Measurements from ENCODE around the gene BRIX1. TPM values are rescaled to one million over a fixed set of nuclear protein-coding genes. Genes with fewer than 3 reads are reported as not detected.

Gene BRIX1
- total and polyA plus RNA-seq, 2 of the 4 experiments (the other 2 are of a cell fraction): 15.1 to 26.1 TPM

DNA sequence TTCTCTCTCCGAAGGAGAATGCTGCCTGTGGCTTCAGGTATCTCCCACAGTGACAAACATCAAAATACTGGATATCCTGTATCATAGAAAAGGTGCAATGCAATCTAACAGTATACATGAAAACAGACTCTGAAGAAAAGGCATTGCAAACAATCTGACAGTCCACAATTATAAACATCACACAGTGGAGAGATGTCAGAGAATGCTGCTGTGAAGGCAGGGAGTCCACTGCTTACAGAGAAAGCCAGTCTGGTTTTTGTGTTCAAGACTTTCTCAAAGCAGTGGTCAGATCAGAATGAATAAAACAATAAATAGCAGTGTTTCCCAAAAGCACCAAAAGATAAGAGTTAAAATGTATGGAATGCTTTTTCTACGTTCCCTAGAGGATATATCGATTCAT lies 47.9 kb upstream of the BRIX1 start:
- Histone ChIP-seq H3K4me2 (ENCODE audit: low read depth, low read length) (no peak overlapping the region), H2BK15ac (ENCODE audit: low read depth, low read length) (no peak overlapping the region), H3K27ac (ENCODE audit: insufficient read depth, low read length) (no peak overlapping the region), H2BK20ac (ENCODE audit: low read depth, low read length) (no peak overlapping the region), H2AK5ac (ENCODE audit: low read depth, low read length) (no peak overlapping the region), H3K27me3 (ENCODE audit: control insufficient read depth, insufficient read depth, low read length) (no peaks in the 10 kb centered on the region; the same call in 1 of the 2 replicates), H4K8ac (ENCODE audit: low read depth in 2 of 2, low read length in 2 of 2) (no peak overlapping the region), H3K23ac (ENCODE audit: low read depth, low read length) (no peak overlapping the region), H2BK120ac (ENCODE audit: low read depth, low read length) (no peak overlapping the region), H3K36me3 (ENCODE audit: control insufficient read depth, insufficient read depth, low read length) (no peaks in the 10 kb centered on the region), H4K5ac (ENCODE audit: low read depth, low read length) (no peak overlapping the region), H3K56ac (ENCODE audit: extremely low read depth, insufficient read depth, low read length) (no peak overlapping the region), H3K18ac (ENCODE audit: low read depth, low read length) (no peak overlapping the region), H3K9ac (ENCODE audit: low read depth, low read length) (no peak overlapping the region), H3K14ac (replicated peaks; ENCODE audit: low read depth, low read length) (no peak overlapping the region), H4K20me1 (ENCODE audit: insufficient read depth, low read length) (no peaks in the 10 kb centered on the region), H2AK9ac (replicated peaks; ENCODE audit: low read depth, low read length, poor library complexity) (no peak overlapping the region), H3K9me3 (ENCODE audit: control insufficient read depth, insufficient read depth, low read length) (no peaks in the 10 kb centered on the region), H2BK5ac (ENCODE audit: low read depth, low read length, poor library complexity, severe bottlenecking) (no peak overlapping the region), H3K4me3 (ENCODE audit: insufficient read depth, low read depth, low read length) (no peak overlapping the region), H3K9me1 (ENCODE audit: insufficient read depth, low read length) (no peaks in the 10 kb centered on the region), H3K4me1 (ENCODE audit: control insufficient read depth, insufficient read depth, low read length) (no peaks in the 10 kb centered on the region), H4K91ac (ENCODE audit: insufficient read depth, low read depth, low read length) (no peak overlapping the region), H2AFZ (replicated peaks; ENCODE audit: low read length, poor library complexity) (no peak overlapping the region), H3K4ac (ENCODE audit: low read depth, low read length) (no peak overlapping the region), H3K79me1 (ENCODE audit: low read depth in 1 of 2, low read length in 2 of 2) (no peaks in the 10 kb centered on the region)
- intact Hi-C loops (cut with micrococcal nuclease) (no loop called here), in situ Hi-C loops (cut with MboI; ENCODE audit: low sequenced_read_pairs) (no loop called here), dilution Hi-C loops (cut with HindIII; ENCODE audit: low sequenced_read_pairs, unreplicated experiment) (no loop called here)
- ChIA-PET POLR2A (ENCODE audit: unreplicated experiment) (no interaction called here), CTCF (no interaction called here)
- no TSS peak for BruUV-seq (replicated peaks)
- WGBS, 2 experiments (ENCODE audit: extremely low coverage in 2 of 2, insufficient read length in 1 of 2): no CpG with 5 or more reads among the region's 3 CpGs
- DNase-seq: no peak
- TF ChIP-seq SMC3 (IDR thresholded peaks at IDR 0.05; ENCODE audit: low read depth, low read length) (no peak), BHLHE40 (IDR thresholded peaks at IDR 0.05; ENCODE audit: low read depth, low read length) (no peak), MXI1 (IDR thresholded peaks at IDR 0.05; ENCODE audit: borderline replicate concordance, low read depth, low read length) (no peak), CEBPB (IDR thresholded peaks at IDR 0.05; ENCODE audit: low read depth, low read length) (no peak), FOS (IDR thresholded peaks at IDR 0.05; ENCODE audit: low read depth, low read length) (no peak), RFX5 (IDR thresholded peaks at IDR 0.05; ENCODE audit: low read depth, low read length) (no peak), CHD1 (IDR thresholded peaks at IDR 0.05; ENCODE audit: low read depth, low read length) (no peak), RAD21 (IDR thresholded peaks at IDR 0.05; ENCODE audit: low read length) (no peak)
- TF ChIP-seq, protein P1, sequence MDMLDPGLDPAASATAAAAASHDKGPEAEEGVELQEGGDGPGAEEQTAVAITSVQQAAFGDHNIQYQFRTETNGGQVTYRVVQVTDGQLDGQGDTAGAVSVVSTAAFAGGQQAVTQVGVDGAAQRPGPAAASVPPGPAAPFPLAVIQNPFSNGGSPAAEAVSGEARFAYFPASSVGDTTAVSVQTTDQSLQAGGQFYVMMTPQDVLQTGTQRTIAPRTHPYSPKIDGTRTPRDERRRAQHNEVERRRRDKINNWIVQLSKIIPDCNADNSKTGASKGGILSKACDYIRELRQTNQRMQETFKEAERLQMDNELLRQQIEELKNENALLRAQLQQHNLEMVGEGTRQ (IDR thresholded peaks at IDR 0.05; ENCODE audit: low read depth, low read length): no peak
- TF ChIP-seq, protein P2, sequence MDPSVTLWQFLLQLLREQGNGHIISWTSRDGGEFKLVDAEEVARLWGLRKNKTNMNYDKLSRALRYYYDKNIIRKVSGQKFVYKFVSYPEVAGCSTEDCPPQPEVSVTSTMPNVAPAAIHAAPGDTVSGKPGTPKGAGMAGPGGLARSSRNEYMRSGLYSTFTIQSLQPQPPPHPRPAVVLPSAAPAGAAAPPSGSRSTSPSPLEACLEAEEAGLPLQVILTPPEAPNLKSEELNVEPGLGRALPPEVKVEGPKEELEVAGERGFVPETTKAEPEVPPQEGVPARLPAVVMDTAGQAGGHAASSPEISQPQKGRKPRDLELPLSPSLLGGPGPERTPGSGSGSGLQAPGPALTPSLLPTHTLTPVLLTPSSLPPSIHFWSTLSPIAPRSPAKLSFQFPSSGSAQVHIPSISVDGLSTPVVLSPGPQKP (IDR thresholded peaks at IDR 0.05; ENCODE audit: borderline replicate concordance, low read depth, low read length): no peak
- ATAC-seq (ENCODE audit: low read depth): no peak
